ENCODE results near the gene CBLB.

GRCh38 chr3:105822171-105823123 is 46.4 kb downstream of the CBLB start:
- TF ChIP-seq CTCF (IDR thresholded peaks at IDR 0.05) (no peak), POLR2A (IDR thresholded peaks at IDR 0.05) (no peak)

Data from right lobe of liver (tissue), 4 donors.